ENCODE measurements around the gene ODAD2. TPM values are rescaled to one million over a fixed set of nuclear protein-coding genes. Genes with fewer than 3 reads are reported as not detected.

ODAD2 gene
- total and polyA plus RNA-seq, 2 of the 8 experiments (the other 6 are each of a cell fraction or from before 2014, with no cell fraction given): 0.95 to 4.3 TPM

DNA sequence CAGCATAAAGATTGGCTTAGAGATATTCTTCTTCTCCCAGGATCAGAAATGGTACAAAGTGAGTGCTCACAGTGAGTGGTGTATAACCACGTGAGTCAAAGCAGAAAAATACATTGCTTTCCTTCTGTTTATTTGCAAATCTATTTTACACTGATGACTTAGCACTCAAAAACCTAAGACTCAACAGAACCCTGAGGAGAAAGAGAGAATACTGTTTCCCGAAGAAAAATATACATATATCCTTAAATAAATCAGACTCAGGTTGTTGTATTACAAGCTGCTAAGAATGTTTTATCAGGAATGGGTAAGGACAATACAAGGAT lies 48.7 kb downstream of the ODAD2 start:
- no peak for DNase-seq (ENCODE audit: low read depth in 1 of 2, low spot score in 2 of 2)
- no peak overlapping the region for H4K8ac ChIP-seq (ENCODE audit: extremely low read depth, insufficient read depth, low read length)
- no peaks in the 10 kb centered on the region for H3K9me3 ChIP-seq (ENCODE audit: insufficient read depth in 2 of 2, low read depth in 1 of 2, low read length in 1 of 2)
- H3K79me1 ChIP-seq (ENCODE audit: low read depth, low read length): no peaks in the 10 kb centered on the region
- H2BK20ac ChIP-seq (ENCODE audit: low read length): no peak overlapping the region
- H3K23me2 ChIP-seq (ENCODE audit: low read depth, low read length): no peaks in the 10 kb centered on the region
- H3K56ac ChIP-seq (replicated peaks; ENCODE audit: insufficient read length, low read depth, low read length): no peak overlapping the region
- no peak overlapping the region for H2BK5ac ChIP-seq (ENCODE audit: low read depth, low read length)
- H3K9ac ChIP-seq (replicated peaks in 1 of 4; ENCODE audit: extremely low read depth in 1 of 4, low read depth in 3 of 4, low read length in 3 of 4): no peak overlapping the region
- no peak overlapping the region for H3K4me3 ChIP-seq (ENCODE audit: extremely low read depth in 1 of 4, insufficient read depth in 2 of 4, low read depth in 3 of 4, low read length in 4 of 4)
- ChIA-PET POLR2A (ENCODE audit: partially characterized antibody) (no interaction called here), CTCF (ENCODE audit: partially characterized antibody) (interaction anchor here (1.3 kb wide), 1 partner anchor 146 kb away, joined by 3 read pairs; no protein-coding TSS in a partner anchor)
- WGBS, 2 experiments (ENCODE audit: extremely low coverage in 1 of 2, insufficient coverage in 1 of 2, insufficient read length in 1 of 2, insufficient replicate concordance in 2 of 2, low coverage in 1 of 2, low lambda C conversion rate in 2 of 2, missing lambda C conversion rate in 1 of 2): 85% methylated on average over 2 of the region's 2 CpGs; no CpG with 5 or more reads in 1 of the 2 experiments
- peaks cover 0 to 1% of the 10 kb centered on the region in 2 experiments for H4K20me1 ChIP-seq (replicated peaks in 1 of 2; ENCODE audit: control insufficient read depth in 1 of 2, insufficient read depth in 2 of 2, low read length in 2 of 2)
- no peak overlapping the region for H4K5ac ChIP-seq (ENCODE audit: insufficient read length, low read depth, low read length)
- H2AFZ ChIP-seq (ENCODE audit: low read length): no peak overlapping the region
- H3K18ac ChIP-seq (ENCODE audit: extremely low read depth, low read length): no peak overlapping the region
- H2BK120ac ChIP-seq (replicated peaks; ENCODE audit: low read depth, low read length): no peak overlapping the region
- H3K4me2 ChIP-seq (ENCODE audit: insufficient read depth in 1 of 2, low read depth in 2 of 2, low read length in 2 of 2): no peak overlapping the region
- no peak overlapping the region for H3K23ac ChIP-seq (ENCODE audit: insufficient read length)
- no peak for FAIRE-seq
- no peak overlapping the region for H3K4ac ChIP-seq (replicated peaks; ENCODE audit: insufficient read length, low read depth, low read length)
- no peaks in the 10 kb centered on the region for H3K36me3 ChIP-seq (ENCODE audit: control insufficient read depth in 2 of 4, insufficient read depth in 4 of 4, low read length in 3 of 4)
- no peak overlapping the region for H3K14ac ChIP-seq (ENCODE audit: insufficient read length)
- H3K27ac ChIP-seq (ENCODE audit: low read depth, low read length): no peak overlapping the region
- H3K79me2 ChIP-seq (ENCODE audit: control insufficient read depth in 1 of 2, insufficient read depth in 2 of 2, low read length in 2 of 2): no peaks in the 10 kb centered on the region
- H3K4me1 ChIP-seq (replicated peaks in 1 of 4; ENCODE audit: control insufficient read depth in 3 of 4, insufficient read depth in 4 of 4, low read length in 3 of 4): no peaks in the 10 kb centered on the region; a peak in 1 of 7 replicates
- no peaks in the 10 kb centered on the region for H3K27me3 ChIP-seq (replicated peaks in 1 of 4; ENCODE audit: control insufficient read depth in 3 of 4, extremely low read depth in 1 of 4, insufficient read depth in 3 of 4, low read length in 3 of 4)
- no peak overlapping the region for H2BK15ac ChIP-seq (ENCODE audit: low read length)
- H4K91ac ChIP-seq (replicated peaks; ENCODE audit: insufficient read length, low read length): no peak overlapping the region
- no peak overlapping the region for H2BK12ac ChIP-seq (ENCODE audit: low read depth, low read length)
- no peak overlapping the region for H2AK5ac ChIP-seq (ENCODE audit: low read depth, low read length)
- TF ChIP-seq POLR2AphosphoS5 (IDR thresholded peaks at IDR 0.05; ENCODE audit: low read depth, low read length): no peak
- TF ChIP-seq NRF1 (IDR thresholded peaks at IDR 0.05; ENCODE audit: low read depth, low read length): no peak
- TF ChIP-seq GABPA (IDR thresholded peaks at IDR 0.05; ENCODE audit: borderline replicate concordance, insufficient read depth, low read length): no peak
- no peak for TF ChIP-seq ASH2L (IDR thresholded peaks at IDR 0.05; ENCODE audit: low read length)
- no peak for TF ChIP-seq JUN (IDR thresholded peaks at IDR 0.05; ENCODE audit: low read depth, low read length)
- no peak for TF ChIP-seq BRCA1 (IDR thresholded peaks at IDR 0.05; ENCODE audit: low read depth, low read length)
- no peak for TF ChIP-seq BCL11A (IDR thresholded peaks at IDR 0.05; ENCODE audit: low read depth in 2 of 2, low read length in 2 of 2)
- no peak for TF ChIP-seq NANOG (IDR thresholded peaks at IDR 0.05; ENCODE audit: insufficient read depth, low read depth, low read length, poor library complexity, severe bottlenecking)
- TF ChIP-seq CBX5 (IDR thresholded peaks at IDR 0.05; ENCODE audit: low read depth, low read length): no peak

Data from H1 (cell line).